NCI-H82 (cell line): Measurements from ENCODE around the gene PPAT.
A peak's percentile ranks its signal among the peaks of the same experiment; 100 is the strongest.

Experiments
- DNase-seq: peaks from one replicate; lab custom pipeline; 2025; lab: John Stamatoyannopoulos, UW

The PPAT gene

DNA sequence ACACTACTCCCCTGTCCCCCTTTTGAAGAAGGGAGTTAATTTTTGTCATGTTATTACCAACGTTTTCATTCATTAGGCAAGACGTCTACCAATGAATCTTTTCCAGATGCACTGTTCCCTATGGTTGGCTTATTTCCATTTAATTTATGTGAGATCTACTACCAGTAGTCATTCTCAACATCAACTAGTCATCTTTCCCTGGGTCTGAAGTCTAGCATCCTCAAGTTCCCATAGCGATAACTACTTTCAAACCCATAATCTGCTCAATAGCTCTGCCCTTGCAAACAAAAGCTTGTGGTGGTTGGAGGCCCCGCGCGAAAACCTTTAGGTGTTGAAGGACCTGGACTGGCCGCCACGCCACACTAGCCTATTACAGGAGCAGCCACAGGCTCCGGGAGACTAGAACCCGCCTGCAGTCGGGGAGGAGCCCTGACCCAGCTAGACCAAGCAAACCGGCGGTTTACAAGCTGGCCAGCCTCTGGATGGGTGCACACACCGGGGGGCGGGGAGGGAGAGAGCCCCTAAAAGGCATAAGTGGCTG, 746 bp downstream of the PPAT start:
- peak; percentile 81 for DNase-seq

DNA sequence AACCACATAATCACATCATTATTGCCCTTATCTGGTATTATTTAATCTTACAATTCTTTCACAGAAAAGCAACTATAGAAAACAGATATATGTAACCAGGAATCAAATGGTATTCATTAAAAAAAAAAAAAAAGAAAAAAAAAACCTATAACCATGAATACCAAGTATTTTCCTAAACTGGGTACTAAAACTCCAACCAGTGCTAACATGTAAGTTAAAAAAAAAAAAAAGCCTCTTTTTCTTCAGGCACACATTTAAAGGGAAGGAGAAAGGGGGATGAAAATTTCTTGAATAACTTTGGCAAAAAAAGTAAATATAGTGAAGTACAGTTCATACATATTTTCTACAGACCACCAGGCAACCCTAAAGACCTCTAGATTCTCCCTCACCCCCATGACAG, 2.1 kb downstream of the PPAT start:
- no peak for DNase-seq

DNA sequence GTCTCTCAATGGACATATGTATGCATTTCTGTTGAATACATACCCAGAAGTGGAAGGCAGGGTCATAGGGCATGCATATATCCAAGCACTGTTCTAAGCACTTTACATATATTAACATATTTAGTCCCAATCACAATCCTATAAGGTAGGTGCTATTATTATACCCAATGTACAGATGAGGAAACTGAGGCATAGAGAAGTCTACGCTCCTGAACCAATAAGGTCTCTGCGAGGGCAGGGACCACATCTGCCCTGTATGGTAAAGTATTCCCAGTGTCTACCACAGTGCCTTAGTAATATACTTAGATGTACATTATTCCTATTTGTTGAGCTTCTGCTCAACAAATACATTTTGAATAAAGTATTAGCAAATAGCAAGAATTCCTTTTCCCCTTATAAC, 5.2 kb downstream of the PPAT start:
- no peak for DNase-seq

DNA sequence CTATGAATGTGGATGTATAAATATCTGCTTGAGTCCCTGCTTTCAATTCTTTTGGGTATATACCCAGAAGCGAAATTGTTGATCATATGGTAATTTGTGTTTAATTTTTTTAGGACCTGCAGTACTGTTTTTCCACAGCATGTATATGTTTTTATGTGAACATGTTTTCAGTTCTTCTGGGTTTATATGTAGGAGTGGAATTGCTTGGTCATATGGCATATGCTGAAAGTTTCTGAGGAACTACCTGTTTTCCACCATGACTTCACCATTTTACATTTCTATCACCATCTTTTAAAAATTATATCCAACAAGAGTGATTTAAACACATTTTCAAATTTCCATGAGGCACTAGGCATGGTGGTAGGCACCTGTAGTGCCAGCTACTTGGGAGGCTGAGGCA, 8.2 kb downstream of the PPAT start:
- no peak for DNase-seq

DNA sequence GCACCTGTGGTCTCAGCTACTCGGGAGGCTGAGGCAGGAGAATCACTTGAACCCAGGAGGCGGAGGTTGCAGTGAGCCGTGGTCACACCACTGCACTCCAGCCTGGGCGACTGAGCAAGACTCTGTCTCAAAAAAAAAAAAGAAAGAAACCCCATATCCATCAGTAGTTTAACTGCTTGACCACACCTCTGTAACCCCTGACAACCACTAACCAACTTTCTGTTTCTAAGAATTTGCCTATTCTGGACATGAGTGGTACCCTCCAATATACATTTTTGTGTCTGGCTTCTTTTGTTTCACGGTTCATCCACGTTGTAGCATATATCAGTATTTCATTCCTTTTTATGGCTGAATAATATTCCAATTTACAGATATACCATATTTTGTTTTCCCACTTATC, 9.1 kb downstream of the PPAT start:
- no peak for DNase-seq

DNA sequence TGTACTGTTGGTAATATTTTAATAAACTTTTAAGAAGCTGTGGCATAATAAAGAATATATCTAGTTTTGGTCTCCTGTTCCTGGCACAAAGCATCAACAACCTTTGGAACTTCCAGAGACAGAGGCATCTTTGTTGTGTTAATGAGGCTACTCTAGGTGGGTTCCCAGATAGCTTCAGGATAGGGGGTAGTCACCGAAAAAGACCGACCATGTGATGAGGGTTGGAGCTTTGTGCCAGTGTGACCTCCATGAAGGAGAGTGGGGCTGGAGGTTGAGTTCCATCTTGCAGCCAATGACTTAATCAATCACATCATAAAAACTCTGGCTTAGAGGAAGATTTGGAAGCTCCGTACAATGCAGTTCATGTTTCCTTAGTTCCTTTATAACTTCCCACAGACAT, 9.9 kb downstream of the PPAT start:
- DNase-seq = no peak

DNA sequence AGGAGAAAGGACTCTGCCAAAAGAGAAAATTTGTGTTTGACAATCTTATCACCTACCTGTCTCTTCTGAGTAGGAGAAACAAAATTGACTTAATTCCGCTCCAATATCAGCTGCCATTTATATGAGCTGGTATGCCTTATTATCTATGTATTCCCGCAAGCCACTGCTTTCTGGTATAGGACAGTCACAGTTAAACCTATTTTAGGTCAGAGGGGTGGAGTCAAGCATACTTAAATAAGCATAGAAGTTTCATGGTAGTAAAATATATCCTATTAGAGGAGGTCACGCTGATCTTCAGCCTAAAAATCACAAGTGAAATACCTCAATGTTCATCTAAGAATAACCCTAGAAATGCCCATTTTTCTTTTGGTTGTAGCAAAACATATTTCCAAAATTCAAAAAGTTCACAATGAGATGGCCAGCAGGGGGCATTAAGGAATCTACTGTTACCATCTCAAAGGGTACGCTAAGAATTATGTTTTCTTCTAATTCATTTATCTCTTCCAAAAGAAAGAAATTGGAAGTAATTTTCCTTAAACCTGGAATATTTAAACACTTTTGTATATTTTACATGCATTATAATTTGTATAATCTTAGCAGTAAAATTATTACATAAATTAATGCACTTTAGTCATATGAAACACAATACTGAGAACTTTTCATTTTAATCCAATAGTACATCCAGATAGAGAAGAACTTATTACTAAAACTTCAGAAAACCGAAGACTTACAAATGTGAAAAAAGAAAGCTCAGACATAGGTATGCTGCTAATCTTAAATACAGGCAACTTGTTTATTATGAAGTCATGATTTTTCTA, 10.5 kb downstream of the PPAT start:
- DNase-seq = peak; percentile 14

DNA sequence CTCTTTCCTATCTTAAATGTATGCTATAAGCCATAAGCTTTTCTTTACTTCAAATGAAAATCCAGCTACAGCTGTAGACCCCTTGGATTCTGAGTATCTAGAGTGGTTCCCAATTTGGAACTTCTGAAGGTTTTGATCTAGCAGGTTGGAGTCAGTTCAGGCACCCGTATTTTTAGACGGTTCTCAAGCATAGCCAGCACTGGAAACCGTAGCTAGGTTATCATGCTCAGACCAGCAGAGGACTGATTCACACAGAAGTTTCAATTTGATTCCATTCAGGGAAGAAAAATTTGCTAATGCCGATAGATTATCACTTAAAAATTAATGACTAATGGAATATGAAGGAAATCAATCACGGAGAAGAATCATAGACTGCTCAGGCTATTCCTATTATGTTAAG, 11.2 kb downstream of the PPAT start:
- DNase-seq = no peak

DNA sequence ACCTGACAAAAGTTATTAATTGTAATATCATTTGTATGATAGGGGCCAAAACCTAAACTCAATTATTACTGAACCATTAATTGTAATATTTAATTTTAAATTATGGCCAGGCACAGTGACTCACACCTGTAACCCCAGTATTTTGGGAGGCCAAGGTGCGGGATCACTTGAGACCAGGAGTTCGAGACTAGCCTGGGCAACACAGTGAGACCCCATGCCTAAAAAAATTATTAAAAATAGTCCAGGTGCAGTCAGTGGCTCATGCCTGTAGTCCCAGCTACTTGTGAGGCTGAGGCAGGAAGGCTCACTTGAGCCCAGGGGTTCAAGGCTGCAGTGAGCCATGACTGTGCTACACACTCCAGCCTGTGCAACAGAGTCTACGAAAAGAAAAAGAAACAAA, 18.0 kb downstream of the PPAT start:
- no peak for DNase-seq

DNA sequence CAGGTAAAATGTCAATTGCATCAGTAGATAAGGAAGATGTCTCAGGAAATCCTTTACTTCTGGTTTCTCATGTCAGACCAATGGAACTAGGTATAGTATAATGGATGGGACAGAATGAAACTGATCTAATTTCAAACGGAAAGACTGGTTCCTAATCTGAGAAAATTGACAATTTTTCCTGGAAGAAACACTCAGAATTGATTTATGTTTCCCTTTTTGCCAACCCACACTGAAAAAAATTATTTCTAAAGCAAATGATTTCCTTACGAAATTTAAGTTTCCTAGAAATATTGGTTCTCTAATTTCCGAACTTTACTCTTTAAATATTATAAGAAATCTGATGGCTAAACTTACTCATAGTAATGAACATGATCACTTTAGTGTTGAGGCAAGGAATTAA, 19.1 kb downstream of the PPAT start:
- no peak for DNase-seq

DNA sequence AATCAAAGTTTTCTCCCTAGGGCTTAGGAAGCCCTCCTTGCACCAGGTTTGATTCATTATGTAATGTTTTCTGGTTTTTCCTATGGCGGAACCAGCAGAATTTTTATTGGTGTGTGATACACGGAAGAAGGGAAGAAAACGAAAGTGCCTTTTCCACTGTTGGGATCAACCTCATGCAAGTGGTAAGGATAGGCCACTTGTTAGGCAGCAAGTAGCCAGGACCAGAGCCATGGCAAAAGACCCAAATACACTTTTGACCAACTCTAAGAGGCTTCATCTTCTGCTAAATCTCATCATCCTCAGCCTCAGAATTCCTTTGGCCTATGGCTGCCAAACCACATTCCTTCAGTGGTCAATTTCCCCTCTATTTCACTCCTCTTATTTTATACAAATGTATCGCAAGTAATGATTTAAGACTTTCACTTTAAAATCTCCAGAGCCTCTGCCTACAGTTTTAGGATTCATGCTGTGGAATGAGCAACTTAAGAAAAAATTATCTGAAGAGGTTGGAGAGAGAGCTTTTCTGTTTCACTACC, 21.2 kb downstream of the PPAT start:
- DNase-seq = no peak

DNA sequence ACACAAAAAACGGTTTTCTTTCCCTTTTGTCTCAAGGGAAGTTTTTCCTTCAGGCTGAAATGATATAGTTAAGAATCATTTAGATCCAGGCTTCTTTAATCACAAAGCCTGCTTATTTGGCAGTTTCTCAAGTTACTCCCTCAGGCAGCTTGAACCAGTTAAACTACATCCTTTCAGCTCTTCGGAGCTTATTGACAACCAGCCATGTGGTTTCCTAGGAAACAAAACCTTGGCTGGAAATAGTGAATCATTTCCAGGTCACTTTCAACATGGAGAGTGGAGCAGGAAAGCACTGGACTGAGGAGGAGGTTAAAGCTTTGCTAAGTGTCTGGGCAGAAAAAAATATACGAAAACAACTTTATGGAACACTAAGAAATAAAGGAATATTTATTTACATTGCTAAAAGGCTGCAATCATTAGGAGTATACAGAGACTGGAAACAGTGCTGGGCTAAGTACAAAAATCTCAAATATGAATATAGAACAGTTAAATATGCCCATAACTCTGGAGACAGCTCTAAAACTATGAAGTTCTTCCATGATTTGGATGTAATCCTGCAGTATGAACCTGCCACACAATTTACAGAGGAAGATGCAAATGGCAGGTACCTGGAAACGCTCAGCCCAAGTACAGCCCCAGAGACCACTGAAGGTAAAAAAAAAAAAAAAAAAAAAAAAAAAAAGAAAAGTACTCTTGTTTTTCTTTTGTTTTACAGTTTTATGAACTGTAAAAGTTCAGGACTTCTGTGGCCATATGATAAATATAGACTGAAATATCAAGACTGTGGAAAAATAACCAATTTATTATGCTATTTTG, 25.0 kb downstream of the PPAT start:
- DNase-seq = peak; percentile 71

DNA sequence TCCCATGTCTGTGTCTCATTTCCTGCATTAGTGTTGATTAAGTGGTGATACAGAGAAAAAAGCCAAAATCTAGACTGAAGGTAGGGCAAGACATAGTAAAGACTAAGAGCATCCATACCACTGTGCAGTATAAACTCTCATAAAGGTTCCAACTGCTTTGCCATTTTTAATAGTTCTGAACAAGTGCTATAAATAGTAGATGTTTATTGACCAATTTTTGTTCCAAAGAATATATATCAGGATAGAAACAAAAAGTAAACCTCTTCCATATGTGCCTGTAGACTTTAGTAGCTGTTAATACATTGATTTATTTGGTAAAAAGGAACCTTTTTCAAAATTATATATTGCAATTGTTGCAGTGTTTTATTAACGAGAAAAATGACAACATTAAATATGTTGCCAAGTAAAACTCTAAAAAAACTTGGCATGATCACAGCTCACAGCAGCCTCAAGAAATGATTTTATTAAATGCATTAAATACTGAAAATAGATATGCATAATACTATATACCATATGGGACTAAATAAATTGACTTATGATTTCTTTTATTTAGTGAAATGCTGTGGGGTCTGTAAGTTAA, 25.8 kb downstream of the PPAT start:
- DNase-seq = no peak

DNA sequence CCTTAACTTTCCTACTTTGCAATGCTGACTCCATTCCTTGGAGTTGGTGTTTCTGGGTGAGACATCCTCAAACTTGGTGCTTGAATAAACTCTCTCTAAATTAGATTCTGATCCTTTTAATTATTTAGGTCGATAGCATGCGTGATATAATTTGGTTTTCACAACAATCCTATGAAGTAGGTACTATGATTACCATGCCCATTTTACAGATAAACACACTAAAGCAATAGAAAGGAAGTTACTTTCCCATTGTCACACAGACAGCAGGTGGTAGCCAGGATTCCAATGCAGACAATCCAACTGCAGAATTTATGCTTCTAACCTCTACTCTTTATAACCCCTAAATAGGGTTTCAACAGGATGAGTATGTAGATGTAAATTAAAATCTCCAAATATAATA, 26.4 kb downstream of the PPAT start:
- DNase-seq = no peak

DNA sequence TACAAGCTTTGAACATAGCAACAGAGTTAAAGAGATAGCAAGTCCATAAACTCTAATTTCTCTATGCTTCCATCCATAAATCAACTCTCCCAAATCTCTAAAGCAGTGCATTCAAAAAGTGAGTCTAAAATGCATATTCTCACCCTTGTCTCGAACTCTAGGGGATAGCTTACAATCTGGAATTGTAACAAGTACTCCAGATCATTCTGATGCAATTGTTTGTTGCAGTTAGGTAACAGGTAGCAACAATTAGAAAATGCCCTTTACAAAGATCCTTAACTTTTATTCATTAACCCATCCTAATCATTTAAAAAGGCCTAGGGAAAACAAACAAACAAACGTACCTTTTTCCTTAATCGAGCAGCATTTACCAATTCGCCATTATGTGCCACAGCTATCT, 29.3 kb downstream of the PPAT start:
- no peak for DNase-seq

DNA sequence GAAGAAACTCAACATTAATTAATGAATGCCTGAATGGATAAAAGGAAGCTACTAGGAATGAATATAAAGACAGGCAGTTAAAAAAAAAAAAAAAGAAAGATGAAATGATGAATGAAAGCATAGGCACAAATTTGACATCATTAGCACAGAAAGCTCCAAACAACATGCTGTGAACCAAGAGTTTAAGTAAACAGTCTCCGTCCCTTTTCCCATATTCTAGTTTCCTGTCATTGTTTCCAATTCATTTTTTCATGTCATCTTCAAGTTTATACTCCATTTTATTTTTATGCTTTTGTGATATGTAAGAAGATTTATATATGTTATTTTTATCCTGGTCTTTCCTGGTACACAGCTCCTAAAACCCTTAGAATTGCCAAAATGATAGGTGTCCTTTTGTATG, 30.4 kb downstream of the PPAT start:
- DNase-seq = no peak

DNA sequence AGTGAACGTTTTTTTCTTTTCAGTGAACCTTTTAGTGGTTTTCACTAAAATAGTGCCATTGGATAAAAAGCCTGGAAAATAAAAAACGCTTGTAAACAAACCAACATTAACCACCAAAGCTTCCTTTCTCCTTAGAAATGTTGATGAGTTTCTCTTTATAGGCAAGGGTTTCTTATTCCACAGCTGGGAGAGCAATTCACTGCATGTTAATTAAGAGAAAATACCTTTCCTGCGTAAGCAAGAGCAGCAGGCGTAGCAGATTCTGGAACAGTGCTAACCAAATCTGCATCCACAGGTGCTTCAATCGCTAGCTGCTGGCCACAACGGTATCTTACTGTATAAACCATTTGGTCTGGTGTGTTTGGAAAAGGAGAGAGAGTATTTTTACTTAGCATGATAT, 34.9 kb downstream of the PPAT start:
- DNase-seq = no peak

DNA sequence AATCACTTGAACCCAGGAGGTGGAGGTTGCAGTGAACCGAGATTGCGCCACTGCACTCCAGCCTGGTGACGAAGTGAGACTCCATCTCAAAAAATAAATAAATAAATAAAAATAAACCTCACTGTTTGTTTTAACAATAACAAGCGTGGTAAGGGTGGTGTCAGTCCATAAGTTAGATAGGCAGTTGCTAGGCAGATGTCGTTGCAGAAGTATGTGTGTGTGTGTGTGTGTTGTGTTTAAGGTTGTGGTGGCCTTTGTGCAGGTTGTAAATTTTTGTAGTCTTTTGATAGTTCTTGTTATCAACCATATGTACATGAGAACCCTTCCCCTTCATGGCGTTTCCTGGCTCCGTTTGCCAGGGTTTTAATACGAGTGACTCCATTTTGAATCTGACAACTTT, 44.1 kb downstream of the PPAT start:
- DNase-seq = no peak

DNA sequence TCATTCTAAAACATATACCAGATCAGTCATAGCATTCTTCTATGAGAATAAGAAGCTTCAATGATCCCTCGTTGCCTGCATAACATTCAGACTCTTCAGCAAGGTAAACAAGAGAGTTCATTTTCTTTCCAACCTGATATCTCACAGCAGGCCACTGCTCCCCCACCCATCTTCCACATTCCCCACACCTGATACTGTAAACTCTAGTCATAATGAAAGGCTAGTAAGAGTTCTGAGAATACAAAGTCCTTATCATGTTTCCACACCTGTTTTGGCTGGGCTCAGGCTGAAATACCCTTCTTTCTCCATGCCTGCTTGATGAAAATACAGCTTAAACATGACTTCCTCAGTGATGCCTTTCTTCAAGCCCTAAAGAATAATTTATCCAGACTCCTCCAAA, 45.9 kb downstream of the PPAT start:
- DNase-seq = no peak

DNA sequence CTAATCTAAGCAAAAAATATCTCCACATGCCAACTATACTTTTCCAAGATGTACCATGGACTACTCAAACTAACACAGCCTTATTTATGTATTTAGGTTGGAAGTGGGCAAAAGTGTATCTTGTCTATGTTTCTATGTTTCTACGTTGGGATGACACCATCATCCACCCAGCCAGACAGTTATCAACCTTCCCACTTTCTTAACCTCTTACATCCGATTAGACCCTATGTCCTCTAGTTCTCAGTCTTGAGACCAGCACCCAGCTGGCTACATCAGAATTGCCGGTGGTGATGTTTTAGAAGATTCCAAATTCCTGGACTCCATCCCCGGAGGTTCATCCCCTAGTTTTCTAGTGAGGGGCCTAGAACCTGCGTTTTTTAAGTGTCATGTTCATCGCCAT, 47.1 kb downstream of the PPAT start:
- peak; percentile 44 for DNase-seq

DNA sequence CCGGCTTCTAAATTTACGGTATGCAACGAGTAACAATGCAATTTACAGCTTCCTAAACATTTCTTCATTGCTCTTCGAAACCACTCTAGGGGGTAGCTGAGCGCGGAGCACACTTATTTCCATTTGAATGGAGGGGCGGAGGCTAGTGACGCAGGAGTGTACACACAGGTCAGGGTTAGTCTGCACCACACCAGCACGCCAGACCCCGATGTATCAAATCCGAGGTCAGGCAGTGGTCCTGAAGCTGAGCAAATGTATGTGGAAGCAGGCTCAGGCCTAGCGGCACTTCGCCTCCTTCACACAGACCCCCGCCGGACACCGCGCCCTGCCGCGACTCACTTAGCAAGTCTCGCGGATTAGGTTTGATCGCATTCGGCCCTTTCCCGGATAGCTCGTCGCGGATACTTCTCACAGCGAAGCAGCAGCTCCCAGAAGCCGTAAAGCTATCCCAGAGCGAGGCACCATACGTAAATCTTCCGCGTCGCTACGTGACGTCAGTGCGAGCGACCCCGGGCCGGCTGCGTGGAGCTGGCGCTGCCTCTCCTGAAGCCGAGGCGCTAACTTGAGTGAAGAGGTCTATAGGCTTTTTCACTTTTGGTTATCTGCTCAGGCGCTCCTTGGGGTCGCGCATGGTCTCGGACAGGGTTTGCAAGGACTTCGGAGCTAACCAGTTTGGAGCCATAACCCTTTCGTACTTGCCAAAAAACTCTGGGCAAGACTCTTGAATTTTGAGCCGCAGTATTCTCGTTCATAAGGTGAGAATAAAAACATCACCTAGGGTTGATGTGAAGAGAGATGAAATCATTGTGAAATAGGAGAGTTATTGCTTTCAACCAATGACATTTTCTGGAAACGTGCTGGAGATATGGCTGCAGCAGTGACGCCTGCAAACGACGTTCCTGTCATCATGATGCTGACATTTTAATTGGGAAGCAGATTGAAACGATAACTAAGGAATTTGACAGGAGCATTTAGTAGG, 48.1 kb downstream of the PPAT start, which contains the start of gene AASDH:
Gene AASDH, minus strand, starts transcription at position 469 of the 979 bp plus-strand sequence. CDS start 3,192 bp downstream, outside the sequence.
- DNase-seq = peak; percentile 95
